GM19328 (cell line): ENCODE measurements around the gene CAPN9.
"Not testable (repeated sequence)": the region's sequence is repeated elsewhere in the genome, so short reads cannot be mapped to it uniquely, and the experiment has no call there.

Experiments
- ATAC-seq: cut with Tn5 transposase; IDR thresholded peaks from one replicate; pipeline ENCODE4 v1.9.1; 2021; ENCODE audit warnings: mild to moderate bottlenecking, moderate library complexity; ENCODE audit not compliant: unreplicated experiment

Gene CAPN9

GRCh38 chr1:230844561-230844960 is 97.4 kb downstream of the CAPN9 start:
- ATAC-seq = no peak

GRCh38 chr1:230845184-230845583 is 98.0 kb downstream of the CAPN9 start:
- ATAC-seq = not testable (repeated sequence)

- no peak for ATAC-seq
These were observed 101.0 kb downstream of the CAPN9 start for GRCh38 chr1:230848235-230848634.

DNA sequence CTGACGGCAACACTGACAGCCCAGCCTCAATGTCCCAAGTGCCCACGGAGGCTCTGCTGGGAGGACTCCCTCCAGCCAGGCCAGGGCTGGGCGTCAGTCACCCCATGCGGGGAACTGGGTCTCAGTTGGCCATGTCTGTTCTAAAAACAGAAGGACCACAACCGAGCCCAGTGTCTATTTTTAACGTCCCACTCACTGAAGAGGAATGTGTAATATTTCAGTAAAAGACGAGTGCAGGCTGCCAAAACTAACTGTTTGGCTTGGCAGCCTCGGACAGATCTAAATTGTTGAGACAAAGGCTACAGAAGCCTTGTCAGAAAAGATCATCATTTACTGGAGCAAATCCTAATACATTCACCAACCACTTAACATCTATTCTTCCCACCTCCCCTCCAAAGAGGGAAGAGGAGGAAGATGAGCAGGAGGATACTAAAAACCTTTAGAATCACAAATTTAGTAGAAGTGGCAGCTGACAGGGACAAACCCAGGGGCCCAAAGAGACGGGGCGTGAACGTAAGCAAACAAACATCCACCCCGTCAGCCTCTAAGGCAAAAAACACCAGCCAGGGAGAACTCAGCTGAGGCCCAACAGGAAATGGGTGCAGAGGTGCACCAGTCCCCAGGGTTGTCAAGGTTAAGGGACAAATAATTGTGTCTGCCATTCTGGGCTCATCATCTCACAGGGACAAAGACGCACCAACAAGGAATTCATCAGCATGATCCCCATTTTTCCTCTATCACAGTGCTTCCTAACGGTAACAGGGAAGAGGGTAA is 102.5 kb downstream of the CAPN9 start:
- ATAC-seq = no peak

- ATAC-seq = no peak
These were observed 103.4 kb downstream of the CAPN9 start for GRCh38 chr1:230850547-230850946.

DNA sequence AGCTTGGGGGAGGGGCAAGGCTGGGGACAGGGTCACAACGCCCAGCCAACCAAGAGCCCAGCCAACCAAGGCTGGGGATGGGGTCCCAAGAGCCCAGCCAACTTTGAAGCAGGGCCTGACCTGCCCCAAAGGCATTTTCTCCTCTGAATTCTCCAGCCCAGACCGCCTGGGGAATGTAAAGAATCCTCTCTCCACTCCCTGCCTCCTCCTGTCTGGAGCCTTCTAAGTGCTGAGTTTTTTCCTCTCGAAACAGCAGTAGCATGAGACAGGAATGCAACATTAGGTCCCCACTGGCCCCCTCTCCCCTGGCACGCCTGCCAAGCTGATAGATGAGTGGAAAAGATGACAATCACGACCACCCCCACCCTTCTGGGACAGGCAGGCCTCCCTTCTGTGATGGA is 104.1 kb downstream of the CAPN9 start:
- no peak for ATAC-seq
